OCI-LY1 (cell line): Measurements from ENCODE around the gene PEX7.

ENCODE experiments used
- H2AFZ ChIP-seq: fragments of 200-600 bp; sonication (generic), shearing (Covaris generic); 2 replicates; pipeline ENCODE4 v1.6.0; 2014; ENCODE audit warnings: antibody characterized with exemption, mild to moderate bottlenecking, low read length
- H3F3A ChIP-seq: fragments of 200-600 bp; sonication (generic), shearing (Covaris generic); 2 replicates; pipeline ENCODE4 v1.6.0; 2014; ENCODE audit warnings: mild to moderate bottlenecking, antibody characterized with exemption, low read length, moderate library complexity; ENCODE audit not compliant: insufficient read depth
- H3K27ac ChIP-seq: fragments of 200-600 bp; sonication (generic); 2 replicates; pipeline ENCODE4 v1.5.1; 2014; ENCODE audit warnings: low read length, mixed run types, mild to moderate bottlenecking, low read depth; ENCODE audit not compliant: poor library complexity, severe bottlenecking
- H3K27me3 ChIP-seq: fragments of 200-600 bp; sonication (generic); 2 replicates; pipeline ENCODE4 v1.6.0; 2014; ENCODE audit warnings: antibody characterized with exemption, mild to moderate bottlenecking, low read length, moderate library complexity; ENCODE audit not compliant: insufficient read depth
- H3K36me3 ChIP-seq: fragments of 200-600 bp; sonication (generic); 2 replicates; pipeline ENCODE4 v1.6.1; 2014; ENCODE audit warnings: mild to moderate bottlenecking, antibody characterized with exemption, low read length, moderate library complexity, mixed read lengths; ENCODE audit not compliant: insufficient read depth
- H3K4me1 ChIP-seq: fragments of 200-600 bp; sonication (generic); 2 replicates; pipeline ENCODE4 v1.5.1; 2014; ENCODE audit warnings: mild to moderate bottlenecking, low read length, moderate library complexity; ENCODE audit not compliant: insufficient read depth, severe bottlenecking
- H3K4me2 ChIP-seq: fragments of 200-600 bp; sonication (generic), shearing (Covaris generic); 2 replicates; pipeline ENCODE4 v1.6.1; 2014; ENCODE audit warnings: low read length
- H3K4me3 ChIP-seq: fragments of 200-600 bp; sonication (generic); 2 replicates; pipeline ENCODE4 v1.5.1; 2014; ENCODE audit warnings: low read length, low read depth, mild to moderate bottlenecking, mixed read lengths; ENCODE audit not compliant: poor library complexity, severe bottlenecking
- H3K79me2 ChIP-seq: fragments of 200-600 bp; shearing (Covaris generic); 2 replicates; pipeline ENCODE4 v1.6.1; 2016; ENCODE audit warnings: mixed run types, low read length, mixed read lengths; ENCODE audit not compliant: insufficient read depth
- H3K9ac ChIP-seq: fragments of 200-600 bp; sonication (generic), shearing (Covaris generic); 2 replicates; pipeline ENCODE4 v1.6.1; 2014; ENCODE audit warnings: mild to moderate bottlenecking, low read length, mixed read lengths
- H3K9me2 ChIP-seq: fragments of 200-600 bp; sonication (generic), shearing (Covaris generic); 2 replicates; pipeline ENCODE4 v1.6.1; 2014; ENCODE audit warnings: low read depth, mild to moderate bottlenecking, low read length, mixed read lengths
- H3K9me3 ChIP-seq: fragments of 200-600 bp; shearing (Covaris generic); 2 replicates; pipeline ENCODE4 v1.6.1; 2014; ENCODE audit warnings: low read length, mixed read lengths
- H4K20me1 ChIP-seq: fragments of 200-600 bp; sonication (generic), shearing (Covaris generic); 2 replicates; pipeline ENCODE4 v1.6.0; 2016; ENCODE audit warnings: mild to moderate bottlenecking, low read length; ENCODE audit not compliant: insufficient read depth
- EZH2 ChIP-seq: fragments of 200-600 bp; sonication (generic), shearing (Covaris generic); IDR thresholded peaks from 2 replicates; pipeline ENCODE4 v1.8.0; 2017; ENCODE audit warnings: borderline replicate concordance, mixed run types, mild to moderate bottlenecking, antibody characterized with exemption, low read length, moderate library complexity, mixed read lengths
- TF ChIP-seq, protein P1 (sequence below): fragments of 200-600 bp; sonication (generic), shearing (Covaris generic); IDR thresholded peaks from 2 replicates; pipeline ENCODE4 v1.5.1; 2017; ENCODE audit warnings: mild to moderate bottlenecking, antibody characterized with exemption, low read length, moderate library complexity, mixed read lengths

PEX7 gene

DNA sequence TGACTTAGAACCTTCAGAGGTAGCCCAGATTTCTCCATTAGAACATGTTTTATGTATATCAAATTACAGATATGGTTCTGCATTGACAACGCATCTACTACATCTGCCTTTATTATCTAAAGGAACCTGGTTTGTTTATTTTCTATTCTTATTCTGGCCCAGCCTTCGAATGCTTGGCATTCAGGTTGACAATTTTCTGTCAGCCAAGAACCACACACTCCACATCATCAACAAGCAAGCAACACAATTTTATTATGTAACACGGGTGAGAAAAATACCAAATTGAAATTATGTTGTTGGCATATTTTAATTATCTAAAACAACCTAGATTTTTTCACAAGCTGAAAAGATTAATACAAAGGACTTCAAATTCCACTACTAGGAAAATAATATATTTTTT lies 44.7 kb upstream of the PEX7 start:
- Histone ChIP-seq H3K9ac (no peak overlapping the region), H3K4me3 (no peak overlapping the region), H3F3A (no peaks in the 10 kb centered on the region)

DNA sequence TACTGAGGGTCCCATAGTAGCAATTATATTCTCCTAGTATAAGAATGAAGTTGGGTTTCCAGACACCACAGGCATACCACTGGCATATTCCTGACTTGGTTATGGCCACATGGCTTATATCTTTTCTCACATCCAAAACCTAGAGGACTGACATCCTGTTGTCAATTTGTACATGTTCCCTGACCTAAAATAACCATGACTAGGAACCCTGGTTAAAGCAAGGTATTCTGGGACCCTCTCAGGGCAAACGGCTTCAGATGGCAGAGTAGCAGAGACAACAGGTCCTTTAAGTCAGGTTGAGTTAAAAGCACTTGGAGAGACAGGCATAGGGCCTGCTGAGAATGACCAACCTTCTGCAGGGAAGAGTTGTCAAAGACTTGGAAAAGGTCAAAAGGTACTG lies 42.7 kb upstream of the PEX7 start:
- no peak overlapping the region for H3K4me3 ChIP-seq
- peaks cover 8% of the 10 kb centered on the region; the same call in 1 of the 2 replicates for H3K79me2 ChIP-seq
- H3K4me2 ChIP-seq, result no peak overlapping the region
- TF ChIP-seq, protein P1, sequence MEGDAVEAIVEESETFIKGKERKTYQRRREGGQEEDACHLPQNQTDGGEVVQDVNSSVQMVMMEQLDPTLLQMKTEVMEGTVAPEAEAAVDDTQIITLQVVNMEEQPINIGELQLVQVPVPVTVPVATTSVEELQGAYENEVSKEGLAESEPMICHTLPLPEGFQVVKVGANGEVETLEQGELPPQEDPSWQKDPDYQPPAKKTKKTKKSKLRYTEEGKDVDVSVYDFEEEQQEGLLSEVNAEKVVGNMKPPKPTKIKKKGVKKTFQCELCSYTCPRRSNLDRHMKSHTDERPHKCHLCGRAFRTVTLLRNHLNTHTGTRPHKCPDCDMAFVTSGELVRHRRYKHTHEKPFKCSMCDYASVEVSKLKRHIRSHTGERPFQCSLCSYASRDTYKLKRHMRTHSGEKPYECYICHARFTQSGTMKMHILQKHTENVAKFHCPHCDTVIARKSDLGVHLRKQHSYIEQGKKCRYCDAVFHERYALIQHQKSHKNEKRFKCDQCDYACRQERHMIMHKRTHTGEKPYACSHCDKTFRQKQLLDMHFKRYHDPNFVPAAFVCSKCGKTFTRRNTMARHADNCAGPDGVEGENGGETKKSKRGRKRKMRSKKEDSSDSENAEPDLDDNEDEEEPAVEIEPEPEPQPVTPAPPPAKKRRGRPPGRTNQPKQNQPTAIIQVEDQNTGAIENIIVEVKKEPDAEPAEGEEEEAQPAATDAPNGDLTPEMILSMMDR, result no peak
- no peak for TF ChIP-seq EZH2
- H3K9me3 ChIP-seq, result no peaks in the 10 kb centered on the region
- peaks cover 26% of the 10 kb centered on the region for H3K4me1 ChIP-seq
- H3K27ac ChIP-seq, result no peak overlapping the region
- H4K20me1 ChIP-seq, result no peaks in the 10 kb centered on the region
- H3F3A ChIP-seq, result no peaks in the 10 kb centered on the region
- H3K27me3 ChIP-seq, result no peaks in the 10 kb centered on the region
- H3K36me3 ChIP-seq, result peaks cover 3% of the 10 kb centered on the region; the same call in 1 of the 2 replicates
- H2AFZ ChIP-seq, result no peak overlapping the region
- H3K9ac ChIP-seq, result no peak overlapping the region
- no peaks in the 10 kb centered on the region for H3K9me2 ChIP-seq

More for the DNA sequence above, 44.7 kb upstream of the PEX7 start:
- no peak overlapping the region for H2AFZ ChIP-seq
- peaks cover 31% of the 10 kb centered on the region for H3K4me1 ChIP-seq
- no peaks in the 10 kb centered on the region for H3K36me3 ChIP-seq
- peaks cover 3% of the 10 kb centered on the region; the same call in 1 of the 2 replicates for H3K79me2 ChIP-seq
- no peaks in the 10 kb centered on the region for H3K9me3 ChIP-seq
- H4K20me1 ChIP-seq, result no peaks in the 10 kb centered on the region
- no peaks in the 10 kb centered on the region for H3K27me3 ChIP-seq
- no peak overlapping the region for H3K27ac ChIP-seq
- H3K4me2 ChIP-seq, result no peak overlapping the region
- no peak for TF ChIP-seq EZH2
- TF ChIP-seq, protein P1, result no peak
- H3K9me2 ChIP-seq, result no peaks in the 10 kb centered on the region

- no peaks in the 10 kb centered on the region for H4K20me1 ChIP-seq
- no peak for TF ChIP-seq EZH2
- TF ChIP-seq, protein P1, result no peak
- peaks cover 3% of the 10 kb centered on the region; the same call in 1 of the 2 replicates for H3K36me3 ChIP-seq
- H3K9me3 ChIP-seq, result no peaks in the 10 kb centered on the region
- H3K4me3 ChIP-seq, result no peak overlapping the region
- H3K9me2 ChIP-seq, result no peaks in the 10 kb centered on the region
- H3F3A ChIP-seq, result no peaks in the 10 kb centered on the region
- no peak overlapping the region for H3K27ac ChIP-seq
- no peak overlapping the region for H3K9ac ChIP-seq
- H3K79me2 ChIP-seq, result peaks cover 19% of the 10 kb centered on the region
- no peak overlapping the region for H3K4me2 ChIP-seq
- H3K27me3 ChIP-seq, result no peaks in the 10 kb centered on the region
- H2AFZ ChIP-seq, result no peak overlapping the region
- peaks cover 28% of the 10 kb centered on the region for H3K4me1 ChIP-seq
Measured at GRCh38 chr6:136780972-136781371, 41.4 kb upstream of the PEX7 start.
